Stimulated activated CD4-positive, alpha-beta T cell treated with anti-CD3 and anti-CD28 coated beads, Interleukin-4, amount 100 ng/mL, for 48 hours (primary cell): Measurements from ENCODE around the gene CDHR3.

Experiments
- DNase-seq, 2 donors: peaks; one replicate each; pipeline ENCODE4 v3.0.0-alpha.2; 2020; ENCODE audit warnings: low read depth in 2 of 2

The CDHR3 gene

DNA sequence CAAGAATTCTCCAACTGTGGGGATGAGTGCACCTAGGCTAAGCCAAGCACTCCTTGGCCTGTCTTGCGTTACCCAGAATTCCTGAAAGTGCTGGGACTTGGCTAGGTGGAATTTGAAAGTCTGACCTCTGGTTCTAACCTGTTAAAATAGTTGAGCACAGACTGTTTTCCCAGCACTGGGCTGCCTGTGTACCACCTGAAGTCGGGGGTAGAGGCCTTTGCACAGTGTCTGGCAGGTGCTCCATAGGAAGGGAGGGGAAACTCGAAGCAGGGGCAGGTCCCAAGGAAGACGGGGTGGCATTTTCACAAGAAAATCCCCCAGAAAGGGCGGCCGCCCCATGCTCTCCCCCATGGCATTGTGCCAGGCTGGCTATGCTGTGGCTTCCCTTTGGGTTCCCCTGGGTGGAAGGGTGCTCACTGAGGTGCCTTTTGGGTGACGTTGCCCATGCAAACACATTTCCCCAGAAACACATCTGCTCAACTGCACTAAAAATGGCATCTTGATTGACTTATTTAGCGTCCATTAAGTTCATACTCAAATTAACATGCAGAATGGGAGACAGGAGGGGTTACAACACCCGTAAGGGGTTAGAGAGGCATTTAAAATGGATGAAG, 86.2 kb downstream of the CDHR3 start:
- no peak for DNase-seq

DNA sequence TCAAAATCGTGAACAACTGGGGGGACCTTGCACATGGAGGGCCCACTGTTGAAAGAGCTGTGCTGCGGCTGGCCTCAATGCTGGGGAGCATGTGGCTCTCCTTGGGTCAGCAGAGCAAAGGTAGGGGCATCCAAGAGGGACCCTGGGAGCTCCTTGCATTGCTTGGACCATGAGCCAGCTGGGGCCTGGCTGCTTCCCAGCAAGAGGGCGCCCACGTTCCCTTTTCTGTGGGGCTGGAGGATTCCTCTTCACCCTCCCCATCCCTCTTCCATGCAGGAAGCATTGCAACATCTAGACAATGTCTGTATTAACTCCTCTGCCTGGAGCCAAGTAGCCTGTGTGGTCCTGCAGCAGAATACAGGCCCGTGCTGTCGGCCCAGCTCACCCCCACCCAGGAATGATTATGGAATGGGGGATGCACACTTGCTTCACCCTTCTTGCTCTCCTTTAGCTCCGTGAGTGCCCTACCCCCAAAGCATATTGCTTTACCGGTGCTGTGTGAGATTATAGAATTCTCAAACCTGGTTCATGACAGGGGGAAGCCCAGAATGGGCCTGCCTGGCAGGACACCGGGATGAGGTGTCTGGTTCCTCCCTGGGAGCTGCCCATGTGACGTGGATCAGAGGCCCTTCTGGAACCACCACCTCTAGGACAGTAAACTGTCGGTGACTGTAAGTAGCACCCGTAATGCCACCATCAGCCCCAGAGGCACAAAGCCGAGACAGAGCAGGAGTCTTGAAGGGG, 87.1 kb downstream of the CDHR3 start:
- DNase-seq, result no peak

DNA sequence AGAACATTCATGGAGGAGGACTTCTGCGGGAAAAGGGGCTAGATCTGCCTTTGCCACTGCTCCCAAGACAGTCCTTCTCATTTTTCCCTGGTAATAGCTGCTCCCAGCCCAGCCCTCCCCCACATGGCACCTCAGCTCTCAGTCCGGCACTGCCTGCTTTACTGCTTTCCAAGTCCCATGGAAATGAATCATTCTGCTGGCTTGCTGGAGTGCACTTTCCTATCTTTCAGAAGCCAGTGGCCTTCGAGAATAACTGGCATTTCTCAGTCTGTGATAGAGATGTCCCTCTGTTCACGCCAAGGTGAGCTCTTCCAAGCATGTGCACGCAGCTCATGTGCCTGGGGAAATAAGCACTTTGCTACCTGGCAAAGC, 87.7 kb downstream of the CDHR3 start:
- DNase-seq, result no peak

DNA sequence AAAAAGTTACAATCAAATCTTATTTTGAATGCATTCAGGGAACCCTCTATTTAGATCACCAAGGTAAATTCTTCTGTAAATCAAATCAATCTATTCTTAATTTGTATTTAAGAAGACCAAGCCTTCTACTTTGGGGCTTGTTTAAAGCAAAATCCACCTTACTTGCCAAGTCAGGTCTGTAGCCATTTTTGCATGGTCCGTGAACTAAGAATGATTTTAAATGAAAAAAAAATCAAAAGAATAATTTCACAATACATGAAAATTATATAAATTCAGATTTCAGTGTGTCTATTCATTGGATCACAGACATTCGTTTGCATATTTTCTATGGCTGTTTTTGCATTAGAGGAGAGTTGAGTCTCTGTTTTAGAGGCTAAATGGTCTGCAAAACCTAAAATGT, 89.6 kb downstream of the CDHR3 start:
- no peak for DNase-seq

DNA sequence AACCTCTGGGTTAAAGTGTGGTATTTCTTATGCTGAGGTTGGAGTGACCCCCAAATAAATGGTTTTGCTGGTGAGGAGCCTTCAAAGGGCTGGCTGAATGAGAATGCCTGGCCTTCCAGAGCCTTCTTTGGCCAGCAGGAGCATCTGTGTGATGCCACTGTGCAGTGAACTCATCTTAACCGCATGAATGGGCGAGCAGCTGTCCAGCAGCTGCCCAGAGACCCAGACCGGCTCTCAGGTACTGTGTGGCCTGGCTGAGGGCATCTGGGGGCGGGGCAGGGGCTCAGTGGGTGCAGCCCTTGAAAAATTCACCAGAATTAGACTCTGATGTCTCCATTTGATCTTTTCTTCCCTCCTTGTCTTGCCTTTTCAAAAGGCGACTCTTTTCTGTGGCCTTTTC, 90.0 kb downstream of the CDHR3 start:
- DNase-seq, result no peak

DNA sequence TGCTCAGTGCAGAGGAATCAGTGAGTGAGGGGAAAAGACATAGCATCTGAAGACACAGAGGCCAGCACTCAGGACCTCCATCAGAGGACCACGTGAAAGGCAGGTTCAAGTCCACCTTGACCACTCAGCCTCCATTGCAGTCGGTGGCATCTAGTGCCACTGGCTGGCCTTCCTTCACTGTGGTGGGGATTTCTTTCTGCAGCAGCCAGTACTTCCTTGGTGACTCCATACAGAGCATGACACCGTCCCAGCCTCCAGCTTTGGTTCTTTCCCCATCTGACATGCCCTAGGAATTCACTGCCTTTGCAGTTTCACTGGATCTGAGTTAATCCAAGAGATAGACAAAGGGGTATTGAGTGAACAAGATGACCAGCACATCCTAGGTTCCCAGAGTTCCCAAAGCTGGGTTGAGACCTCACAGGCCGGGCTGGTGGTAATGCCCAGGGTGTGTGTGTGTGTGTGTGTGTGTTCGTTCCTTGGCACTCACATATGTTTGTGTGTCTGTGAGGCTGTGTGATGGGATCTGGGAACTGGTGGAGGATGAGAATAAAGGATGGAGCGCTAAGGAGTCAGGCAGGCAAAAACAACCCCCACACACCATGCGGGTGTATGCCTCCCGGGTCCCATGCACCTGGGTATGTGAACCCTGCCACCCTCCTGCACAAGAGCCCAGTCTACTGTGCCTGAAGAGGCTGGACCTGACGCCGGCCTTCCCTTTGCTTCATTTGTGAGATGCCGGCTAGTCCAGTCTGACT, 91.3 kb downstream of the CDHR3 start:
- no peak for DNase-seq

DNA sequence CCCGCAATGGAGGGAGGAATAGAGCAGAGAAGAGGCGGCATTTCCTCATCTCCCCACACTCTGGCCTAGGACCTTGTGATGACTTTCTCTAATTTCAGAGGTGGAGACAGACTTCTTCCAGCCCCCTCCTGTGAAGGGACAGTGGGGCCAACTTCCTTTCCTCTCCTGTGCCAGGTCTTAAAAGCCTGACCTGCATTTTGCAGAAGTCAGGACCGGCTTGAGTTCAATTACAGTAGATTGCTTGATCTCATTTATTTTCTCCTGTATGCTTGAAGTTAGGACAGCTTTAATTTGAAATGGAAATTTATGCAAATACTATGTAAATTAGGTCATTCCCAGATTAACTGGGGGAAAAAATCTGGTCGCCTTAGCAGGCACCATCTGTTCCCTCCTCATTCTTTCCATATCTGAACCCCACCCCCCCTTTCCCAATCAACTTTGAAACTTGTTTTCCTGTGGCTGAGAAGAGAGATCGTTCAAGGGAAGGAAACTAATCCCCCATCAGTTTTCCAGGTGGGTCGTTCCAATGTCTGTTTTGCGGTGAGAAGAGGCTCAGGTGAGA, 92.0 kb downstream of the CDHR3 start:
- no peak for DNase-seq

DNA sequence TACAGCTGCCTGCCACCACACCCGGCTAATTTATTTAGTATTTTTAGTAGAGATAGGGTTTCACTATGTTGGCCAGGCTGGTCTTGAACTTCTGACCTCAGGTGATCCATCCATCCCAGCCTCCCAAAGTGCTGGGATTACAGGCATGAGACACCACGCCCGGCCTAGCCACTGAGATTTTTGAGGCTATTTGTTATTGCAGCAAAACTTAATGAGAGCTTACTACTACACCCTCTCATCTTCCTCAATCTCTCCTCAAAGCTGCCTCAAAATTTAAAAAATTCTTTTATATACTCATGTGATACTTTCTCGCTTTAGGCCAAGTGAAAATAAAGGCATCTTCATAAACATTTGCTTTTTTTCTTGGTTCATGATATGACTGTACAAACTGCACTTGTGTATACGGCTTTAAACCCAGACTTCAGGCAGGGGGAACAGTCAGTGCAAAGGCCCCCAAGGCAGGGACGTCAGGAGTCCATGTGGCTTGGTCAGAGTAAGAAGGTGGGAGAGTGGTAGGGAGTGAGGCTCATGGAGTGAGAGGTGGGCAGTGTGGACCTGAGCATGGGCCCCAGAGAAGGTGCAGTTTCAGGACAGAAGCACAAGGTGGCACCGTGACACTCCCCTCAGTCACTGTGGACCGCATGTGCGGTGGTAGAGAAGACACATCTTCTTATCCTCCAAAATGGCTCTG, 93.6 kb downstream of the CDHR3 start:
- DNase-seq, result peak; percentile 43 to 44

DNA sequence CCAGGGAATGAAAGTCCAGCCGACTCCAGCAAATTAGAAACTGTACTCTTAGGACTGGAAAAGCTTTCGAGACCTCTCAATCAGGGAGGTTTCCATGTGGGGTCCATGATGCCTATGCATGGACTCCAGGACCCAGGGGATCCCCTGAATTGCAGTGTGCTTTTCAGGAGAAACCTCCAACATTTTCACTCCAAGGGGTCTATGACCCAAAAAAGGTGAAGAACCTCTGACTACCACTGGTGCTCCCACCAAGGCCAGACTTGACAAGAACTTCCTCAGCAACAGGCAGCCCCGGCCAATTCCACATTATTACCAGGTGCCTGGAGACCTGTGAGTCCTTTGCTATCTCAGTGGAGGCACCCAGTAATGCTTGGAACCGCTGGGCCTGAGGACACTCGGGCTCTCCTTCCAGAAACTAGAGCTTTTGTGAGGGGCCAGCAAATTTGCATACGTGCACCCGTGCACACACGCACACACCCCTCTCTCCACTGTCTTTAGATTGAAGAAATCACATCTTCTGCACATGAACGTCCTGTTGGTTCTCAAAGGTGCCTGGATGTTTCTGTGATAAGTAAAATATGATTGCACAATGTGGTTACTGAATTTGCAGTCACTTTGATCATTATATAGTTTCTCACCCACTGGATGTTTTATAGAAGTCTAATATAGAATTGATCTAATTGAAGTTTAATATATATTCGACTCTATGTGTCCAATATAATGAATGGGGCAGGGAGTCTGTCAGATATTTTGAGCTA, 94.3 kb downstream of the CDHR3 start:
- no peak for DNase-seq

DNA sequence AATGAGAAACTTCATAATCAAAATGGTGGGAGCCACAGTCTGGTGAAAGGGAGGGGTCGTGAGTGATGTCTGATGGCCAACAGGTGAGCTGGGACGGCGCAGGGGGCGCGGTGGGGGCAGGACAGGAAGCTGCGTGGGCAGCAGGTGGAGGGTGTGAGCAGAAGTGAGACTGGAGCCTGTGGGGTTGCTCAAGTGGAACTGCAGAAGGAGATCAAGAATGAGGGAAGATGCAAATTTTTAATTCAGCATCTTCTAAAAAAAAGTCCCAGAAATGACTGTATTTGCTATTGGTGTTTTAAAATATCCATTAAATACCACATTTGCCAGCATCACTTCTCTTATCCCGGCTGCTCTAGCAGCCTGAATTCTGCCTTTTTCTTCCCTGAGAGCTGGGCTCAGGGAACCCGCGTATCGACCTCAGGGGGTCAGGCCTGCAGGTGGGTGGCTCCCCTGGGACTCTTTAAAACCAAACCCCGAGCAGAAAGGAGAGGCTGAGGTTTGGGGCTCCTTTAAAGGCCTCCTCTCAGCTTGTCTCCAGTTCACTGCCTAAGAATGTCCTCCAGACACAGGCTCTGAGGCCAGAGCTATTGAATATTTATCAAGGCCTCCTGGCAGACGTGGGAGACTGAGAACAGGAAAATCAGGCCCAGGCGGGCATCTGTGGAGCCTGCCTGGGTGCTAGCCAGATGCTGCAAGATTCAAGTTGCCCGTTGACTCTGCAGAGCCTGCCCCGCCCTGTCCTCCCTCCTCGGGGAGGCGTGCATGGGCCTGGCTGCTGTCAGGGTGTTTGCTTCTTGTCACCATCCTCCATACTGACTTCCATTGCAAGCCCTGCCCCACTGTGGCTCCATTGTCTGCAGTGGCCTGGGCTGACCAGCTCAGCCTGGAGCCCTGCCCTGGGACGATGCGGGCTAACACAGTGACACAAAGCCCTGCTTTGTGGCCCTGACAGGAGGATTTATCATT, 95.2 kb downstream of the CDHR3 start:
- DNase-seq, result no peak

DNA sequence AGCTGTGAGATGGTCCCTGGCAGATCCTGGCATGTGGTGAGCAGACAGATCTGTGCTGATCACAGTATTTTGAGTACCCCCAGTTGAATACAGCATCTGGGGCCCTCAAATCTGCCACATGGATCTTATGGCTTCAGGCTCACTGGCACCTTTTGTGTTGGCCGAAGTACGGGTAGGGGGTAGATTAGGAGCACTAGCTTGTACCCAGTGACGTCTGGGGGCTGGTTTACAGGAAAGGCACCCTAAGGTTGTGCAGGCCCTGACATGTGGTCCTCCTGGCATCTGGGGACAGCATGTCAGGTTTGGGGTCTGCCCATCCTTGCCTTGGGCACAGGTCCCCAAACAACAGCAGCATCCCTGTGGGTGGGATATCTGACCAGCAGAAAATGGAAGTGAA, 95.9 kb downstream of the CDHR3 start:
- DNase-seq, result no peak

DNA sequence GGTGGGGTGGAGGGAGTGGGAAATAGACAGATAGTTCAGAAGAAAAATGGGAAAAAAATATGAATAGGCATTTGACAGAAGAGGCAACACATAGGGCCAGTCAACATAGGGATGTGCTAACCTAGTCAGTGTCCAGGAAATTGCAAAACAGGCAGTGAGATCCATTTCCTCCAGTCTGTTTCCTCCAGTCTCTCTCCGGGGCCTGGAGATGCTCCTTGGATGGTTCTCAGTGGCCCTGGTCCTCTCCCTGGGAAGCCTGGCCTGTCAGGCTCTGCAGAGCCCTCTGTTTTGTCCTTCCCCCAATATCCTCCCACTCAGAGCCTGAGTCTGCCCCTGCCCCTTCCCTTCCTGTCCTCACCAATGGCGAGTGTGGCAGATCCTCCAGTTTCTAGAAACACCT, 96.5 kb downstream of the CDHR3 start:
- no peak for DNase-seq

DNA sequence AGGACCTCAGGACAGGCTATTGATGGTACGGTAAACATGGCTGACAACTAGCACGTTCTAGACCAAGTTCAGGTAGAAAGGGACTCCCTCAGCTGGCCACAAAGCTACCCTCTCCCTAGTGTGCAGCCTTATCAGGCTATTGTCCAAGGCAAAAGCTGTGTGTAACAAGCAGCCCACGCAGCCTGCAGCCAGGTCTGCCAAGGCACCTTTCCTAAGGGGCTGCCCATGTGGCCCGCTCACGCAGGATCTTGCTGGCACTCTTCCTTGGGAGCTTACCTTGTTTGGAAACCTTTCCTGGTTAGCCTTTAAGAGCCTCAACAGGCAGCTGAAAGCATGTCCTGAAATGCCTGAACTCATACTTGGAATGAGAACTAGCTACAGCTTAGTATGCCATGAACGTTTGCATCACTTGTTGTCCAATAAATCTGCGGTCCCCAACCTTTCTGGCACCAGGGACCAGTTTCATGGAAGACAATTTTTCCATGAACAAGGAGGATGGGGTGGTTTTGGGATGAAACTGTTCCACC, 97.4 kb downstream of the CDHR3 start:
- DNase-seq, result no peak

DNA sequence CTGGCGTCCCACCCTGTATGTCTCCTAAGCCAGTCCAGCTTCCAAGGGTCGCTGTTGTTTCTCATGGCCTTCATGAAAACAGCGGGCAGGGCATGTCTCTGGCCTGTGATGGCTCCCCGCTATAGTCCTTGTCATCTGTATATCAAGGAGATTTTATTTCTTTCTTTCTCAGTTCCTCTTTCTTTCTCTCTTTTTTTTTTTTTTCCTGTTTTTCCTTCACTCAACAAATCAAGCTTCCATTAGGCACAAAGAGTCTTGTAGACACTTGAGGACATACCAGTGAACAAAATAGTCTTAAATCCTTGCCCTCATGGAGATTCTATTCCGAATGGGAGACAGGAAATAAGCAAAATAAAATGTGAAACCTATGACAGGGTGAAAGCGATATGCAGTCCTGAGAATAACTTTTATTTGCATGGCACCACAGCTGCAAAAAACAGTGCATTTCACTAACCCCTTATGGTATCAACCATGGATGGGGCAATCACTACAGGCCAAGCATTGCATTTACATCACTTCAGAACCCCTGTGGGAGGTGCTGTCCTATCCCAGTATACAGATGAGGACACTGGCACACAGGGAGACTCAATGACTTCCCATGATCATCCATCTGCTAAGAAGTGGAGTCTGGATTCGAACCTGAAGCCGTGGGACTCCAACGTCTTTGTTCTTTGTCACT, 98.4 kb downstream of the CDHR3 start:
- no peak for DNase-seq

DNA sequence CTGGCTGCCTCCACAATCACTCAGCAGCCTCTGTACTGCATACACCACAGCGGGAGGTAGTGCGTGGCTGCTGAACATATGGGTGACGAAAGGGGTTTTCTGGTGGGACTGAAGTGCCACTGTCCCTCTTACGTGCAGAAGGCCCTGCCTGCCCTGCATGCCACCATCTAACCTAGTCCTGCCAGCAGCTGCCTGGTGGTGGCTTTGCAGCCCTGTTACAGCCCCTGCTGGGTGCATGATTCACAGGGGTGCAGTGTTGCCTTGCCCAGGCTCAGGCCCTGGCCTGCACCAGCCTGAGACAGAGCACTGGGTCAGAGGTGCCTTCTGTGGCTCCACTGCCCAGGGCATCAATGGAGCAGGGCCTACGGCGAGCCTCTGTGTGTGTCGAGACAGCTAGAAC, 98.9 kb downstream of the CDHR3 start:
- DNase-seq, result no peak

DNA sequence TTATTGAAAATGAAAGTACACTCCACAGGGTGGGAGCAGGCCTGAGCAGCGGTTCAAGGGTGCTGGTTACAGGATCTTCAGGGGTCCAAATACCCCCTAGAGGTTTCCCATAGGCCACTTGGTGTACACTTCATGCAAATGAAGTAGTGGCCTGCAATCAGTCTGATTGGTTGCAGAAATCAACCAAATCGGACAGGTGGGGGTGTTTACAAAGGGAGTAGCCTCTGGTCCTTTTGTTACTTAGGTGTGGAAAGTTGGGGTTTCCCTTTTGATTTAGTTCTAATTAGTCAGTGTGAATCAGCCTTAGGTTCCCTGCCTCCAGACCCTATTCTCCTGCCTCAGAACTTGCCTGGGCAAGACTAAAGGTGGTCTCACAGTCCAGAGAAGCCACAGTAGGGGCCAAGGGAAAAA, 99.5 kb downstream of the CDHR3 start:
- DNase-seq, result no peak

DNA sequence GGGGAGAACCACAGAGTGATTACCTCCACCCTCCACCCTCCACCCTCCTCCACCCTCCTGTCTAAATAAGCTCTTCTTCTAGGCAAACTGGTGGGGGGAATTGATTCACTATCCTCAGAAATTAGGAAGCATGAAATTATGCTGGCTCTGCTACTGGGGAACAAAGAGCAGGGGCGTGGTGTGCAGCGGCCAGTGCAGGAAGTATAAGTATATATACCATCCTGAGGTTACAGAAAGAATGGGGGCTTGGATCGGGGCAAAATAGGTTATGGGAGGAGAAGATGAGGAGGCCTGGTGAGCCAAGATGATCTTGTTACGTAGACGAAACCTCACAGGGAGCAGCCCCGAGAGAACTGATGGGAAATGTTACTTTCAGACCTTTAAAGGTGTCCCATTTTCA, 100.0 kb downstream of the CDHR3 start:
- no peak for DNase-seq

DNA sequence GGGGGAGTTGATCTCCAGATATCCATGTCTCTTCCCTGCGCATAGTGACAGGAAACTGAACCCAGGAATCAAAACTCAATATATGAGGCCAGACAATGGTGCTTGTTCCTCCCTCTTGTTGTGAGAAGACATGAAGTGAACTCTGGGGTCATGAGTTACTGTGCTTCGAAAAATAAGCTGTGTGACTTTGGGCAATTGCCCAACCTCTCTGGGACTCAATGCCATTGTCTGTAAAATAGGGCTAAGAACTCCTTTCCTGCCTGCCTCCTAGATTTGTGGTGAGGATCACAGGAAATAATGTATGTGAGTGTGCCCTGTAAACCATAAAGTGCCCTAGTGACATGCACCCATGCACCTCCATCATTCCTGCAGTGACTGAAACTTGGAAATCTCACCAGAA, 100.6 kb downstream of the CDHR3 start:
- DNase-seq, result no peak

DNA sequence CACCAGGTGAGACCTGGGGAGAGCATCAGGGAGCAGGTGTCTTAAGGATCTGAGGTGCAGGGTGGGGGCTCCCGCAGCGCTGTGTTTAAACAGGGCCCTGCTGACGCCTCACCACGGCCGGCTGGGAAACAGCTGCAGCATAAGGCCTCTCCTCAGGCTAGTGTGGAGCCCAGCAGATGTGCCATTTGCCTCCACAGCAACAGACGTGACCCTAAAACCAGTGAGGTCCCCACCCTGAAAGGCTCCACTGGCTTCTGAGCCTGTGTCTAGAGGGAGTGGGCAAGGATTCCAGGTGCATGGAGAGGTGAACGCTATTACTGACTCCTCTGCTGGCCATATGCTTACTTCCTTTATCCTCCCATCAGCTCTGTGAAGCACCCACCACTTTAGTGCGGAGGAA, 101.3 kb downstream of the CDHR3 start:
- no peak for DNase-seq
